Fibroblast of the aortic adventitia (primary cell): ENCODE measurements around the gene RNU2-63P. TPM values are rescaled to one million over a fixed set of nuclear protein-coding genes. Genes with fewer than 3 reads are reported as not detected.
"Not testable (repeated sequence)": the region's sequence is repeated elsewhere in the genome, so short reads cannot be mapped to it uniquely, and the experiment has no call there.

Experiments used
- DNase-seq: peaks from one replicate; pipeline ENCODE4 v3.0.0-alpha.2; 2010; ENCODE audit warnings: low read depth
- H3K4me3 ChIP-seq: 2 replicates; pipeline ENCODE4 v1.5.1; 2011; ENCODE audit warnings: low read depth, mild to moderate bottlenecking, control low read depth, low read length, moderate library complexity
- total RNA-seq: library from RNA; depleted of rRNA; stranded (reverse); fragments of >200 nt; gene quantifications from 2 replicates; pipeline ENCODE4 v1.2.3, GENCODE V29; 2012; ENCODE audit warnings: low replicate concordance
- TF ChIP-seq, protein P1 (sequence below): IDR thresholded peaks from 2 replicates; pipeline ENCODE4 v1.5.1; 2011; ENCODE audit warnings: mild to moderate bottlenecking, low read length, control low read depth, inconsistent platforms; ENCODE audit not compliant: insufficient read depth

Gene RNU2-63P
- total RNA-seq, 1 donor: not detected

DNA sequence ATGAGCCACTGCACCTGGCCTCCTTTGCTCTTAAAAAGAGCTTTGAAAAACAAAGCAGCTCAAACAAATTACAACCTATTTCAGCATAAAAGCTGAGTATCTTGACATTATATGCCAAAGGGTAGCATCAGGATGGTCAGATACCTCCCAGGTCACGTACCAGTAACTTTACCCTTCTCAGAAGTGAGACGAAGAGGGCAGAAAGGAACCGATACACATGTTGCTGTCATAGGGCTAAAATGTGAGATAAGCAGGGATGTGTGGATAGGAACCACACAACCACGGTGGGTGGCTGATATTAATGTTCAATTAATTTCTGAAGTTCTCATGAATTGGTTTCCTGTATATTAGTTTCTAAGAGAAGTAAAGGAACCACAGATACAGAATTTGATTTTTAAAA is 12.6 kb upstream of the RNU2-63P start:
- TF ChIP-seq, protein P1, sequence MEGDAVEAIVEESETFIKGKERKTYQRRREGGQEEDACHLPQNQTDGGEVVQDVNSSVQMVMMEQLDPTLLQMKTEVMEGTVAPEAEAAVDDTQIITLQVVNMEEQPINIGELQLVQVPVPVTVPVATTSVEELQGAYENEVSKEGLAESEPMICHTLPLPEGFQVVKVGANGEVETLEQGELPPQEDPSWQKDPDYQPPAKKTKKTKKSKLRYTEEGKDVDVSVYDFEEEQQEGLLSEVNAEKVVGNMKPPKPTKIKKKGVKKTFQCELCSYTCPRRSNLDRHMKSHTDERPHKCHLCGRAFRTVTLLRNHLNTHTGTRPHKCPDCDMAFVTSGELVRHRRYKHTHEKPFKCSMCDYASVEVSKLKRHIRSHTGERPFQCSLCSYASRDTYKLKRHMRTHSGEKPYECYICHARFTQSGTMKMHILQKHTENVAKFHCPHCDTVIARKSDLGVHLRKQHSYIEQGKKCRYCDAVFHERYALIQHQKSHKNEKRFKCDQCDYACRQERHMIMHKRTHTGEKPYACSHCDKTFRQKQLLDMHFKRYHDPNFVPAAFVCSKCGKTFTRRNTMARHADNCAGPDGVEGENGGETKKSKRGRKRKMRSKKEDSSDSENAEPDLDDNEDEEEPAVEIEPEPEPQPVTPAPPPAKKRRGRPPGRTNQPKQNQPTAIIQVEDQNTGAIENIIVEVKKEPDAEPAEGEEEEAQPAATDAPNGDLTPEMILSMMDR: no peak
- H3K4me3 ChIP-seq: no peak overlapping the region
- DNase-seq: no peak

DNA sequence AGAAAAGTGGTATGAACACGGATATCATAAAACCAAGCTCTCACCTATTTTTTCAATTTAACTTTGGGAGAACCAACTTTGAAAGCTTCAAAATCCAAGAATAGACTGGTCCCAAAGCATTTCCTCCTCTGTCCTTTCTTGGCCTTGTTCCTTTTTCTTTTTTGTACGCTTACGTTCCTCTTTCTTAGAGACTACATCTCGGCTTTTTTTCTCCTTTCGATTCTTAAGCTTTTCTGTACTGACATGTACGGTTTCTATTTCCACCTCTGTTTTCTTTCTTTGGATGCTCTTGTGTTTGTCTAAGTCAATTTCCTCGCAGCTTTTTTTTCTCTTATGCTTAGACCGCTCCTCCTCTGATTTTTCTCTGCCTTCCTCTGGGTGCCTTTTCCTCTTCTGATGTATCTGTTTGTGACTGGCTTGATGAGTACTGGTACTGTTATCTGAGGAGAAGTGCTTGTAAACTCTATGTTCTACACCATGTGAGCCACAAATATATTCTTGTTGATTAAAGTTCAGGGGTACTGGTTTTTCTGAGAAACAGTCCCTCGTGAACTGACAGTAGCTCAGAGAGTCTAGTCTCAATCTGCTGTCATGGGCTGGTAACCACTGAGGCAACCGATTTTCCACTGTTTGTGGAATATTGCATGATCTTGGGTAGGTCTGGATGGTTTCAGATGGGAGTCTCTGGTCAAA is 11.5 kb upstream of the RNU2-63P start:
- TF ChIP-seq, protein P1: no peak
- H3K4me3 ChIP-seq: no peak overlapping the region
- no peak for DNase-seq

- TF ChIP-seq, protein P1: no peak
- no peak overlapping the region for H3K4me3 ChIP-seq
- DNase-seq: no peak
Observed at GRCh38 chr2:88024509-88024908, 8.2 kb upstream of the RNU2-63P start.

- DNase-seq: no peak
- TF ChIP-seq, protein P1: no peak
- no peak overlapping the region for H3K4me3 ChIP-seq
Observed at GRCh38 chr2:88022669-88022921, 6.2 kb upstream of the RNU2-63P start.

DNA sequence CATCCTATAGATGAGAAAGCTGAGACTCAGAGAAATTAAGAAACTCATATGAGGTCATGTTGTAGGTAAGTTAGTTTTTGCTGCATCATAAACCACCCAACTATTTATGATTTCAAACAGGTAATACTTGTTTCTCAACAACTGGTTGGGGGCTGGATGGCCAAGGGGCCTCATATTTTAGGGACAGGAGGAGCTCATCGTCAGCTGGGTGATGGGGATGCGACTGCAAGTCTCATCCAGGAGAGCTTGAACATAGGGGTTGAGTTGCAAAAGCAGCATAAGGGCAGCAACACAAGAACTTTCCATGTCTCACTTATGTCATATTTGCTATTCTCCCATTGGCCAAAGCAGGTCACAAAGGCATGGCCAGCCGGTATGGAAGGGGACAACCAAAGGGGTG is 3.6 kb upstream of the RNU2-63P start:
- TF ChIP-seq, protein P1: no peak
- no peak overlapping the region for H3K4me3 ChIP-seq
- no peak for DNase-seq

- TF ChIP-seq, protein P1: no peak
- H3K4me3 ChIP-seq: no peak overlapping the region
Observed at GRCh38 chr2:88018909-88019308, 2.6 kb upstream of the RNU2-63P start.

DNA sequence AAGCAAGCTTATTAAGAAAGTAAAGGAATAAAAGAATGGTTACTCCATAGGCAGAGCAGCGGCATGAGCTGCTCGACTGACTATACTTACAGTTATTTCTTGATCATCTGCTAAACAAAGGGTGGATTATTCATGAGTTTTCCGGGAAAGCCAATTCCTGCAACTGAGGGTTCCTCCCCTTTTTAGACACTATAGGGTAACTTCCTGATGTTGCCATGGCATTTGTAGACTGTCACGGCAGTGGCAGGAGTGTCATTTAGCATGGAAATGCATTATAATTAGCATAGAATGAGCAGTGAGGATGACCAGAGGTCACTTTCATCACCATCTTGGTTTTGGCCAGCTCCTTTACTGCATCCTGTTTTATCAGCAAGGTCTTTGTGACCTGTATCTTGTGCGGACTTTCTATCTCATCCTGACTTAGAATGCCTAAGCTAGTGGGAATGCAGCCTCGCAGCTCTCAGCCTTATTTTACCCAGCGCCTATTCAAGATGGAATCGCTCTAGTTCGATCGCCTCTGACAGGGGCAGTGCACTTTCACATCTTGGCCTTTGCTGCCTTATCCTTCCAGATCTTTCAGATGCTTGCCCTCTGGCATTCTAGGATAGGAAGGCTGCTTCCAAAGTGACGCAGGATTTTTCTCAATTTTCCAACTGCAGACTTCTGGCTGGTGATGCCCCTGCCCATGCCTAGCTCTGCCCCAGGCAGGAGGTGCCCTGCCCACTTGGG is 1.9 kb upstream of the RNU2-63P start:
- H3K4me3 ChIP-seq, DNase-seq: not testable (repeated sequence)

More at GRCh38 chr2:88018909-88019308, 2.6 kb upstream of the RNU2-63P start:
- DNase-seq: no peak

GRCh38 chr2:88017780-88018038 is 1.4 kb upstream of the RNU2-63P start:
- not testable (repeated sequence) for H3K4me3 ChIP-seq, DNase-seq
